ENCODE results near the gene MACIR. TPM values are rescaled to one million over a fixed set of nuclear protein-coding genes. Genes with fewer than 3 reads are reported as not detected.

Gene MACIR
- total RNA-seq, 1 experiment from 2014 or later, result 12.4 TPM

DNA sequence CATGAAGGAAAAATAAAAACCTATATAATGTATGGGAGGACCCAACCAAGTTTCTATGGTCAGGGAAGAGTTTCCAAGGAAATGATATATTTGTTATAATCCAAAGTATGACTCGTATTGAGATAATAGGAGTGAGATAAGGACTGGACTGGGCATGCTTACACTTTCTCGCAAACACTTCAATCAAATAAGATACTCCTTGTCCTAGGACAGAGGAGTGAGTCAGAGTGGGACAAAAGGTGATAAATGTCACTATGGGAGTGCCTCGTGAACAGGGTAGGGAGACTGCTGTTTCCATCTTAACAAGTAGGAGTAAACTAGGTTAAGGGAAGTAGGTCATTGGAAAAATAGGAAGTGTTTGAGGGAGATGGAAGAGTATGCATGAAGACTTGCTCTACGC, 47.2 kb downstream of the MACIR start:
- POLR2A ChIA-PET, result no interaction called here
- ATAC-seq (no peak), DNase-seq (ENCODE audit: low spot score) (no peak)
- H3K9me3 Mint-ChIP-seq, result peaks cover 16% of the 10 kb centered on the region
- CTCF ChIA-PET, result no interaction called here
- no peaks in the 10 kb centered on the region for H3K36me3 Mint-ChIP-seq
- H3K27ac Mint-ChIP-seq, result no peak overlapping the region
- no peaks in the 10 kb centered on the region for H3K27me3 Mint-ChIP-seq (ENCODE audit: low read depth)
- no peak overlapping the region for H3K4me3 Mint-ChIP-seq
- TF ChIP-seq ZNF263 (CRISPR knock-in tag; IDR thresholded peaks at IDR 0.05; ENCODE audit: low read depth), result no peak
- no peak for TF ChIP-seq ATF2 (CRISPR knock-in tag; IDR thresholded peaks at IDR 0.05; ENCODE audit: borderline replicate concordance, low read depth)
- TF ChIP-seq EMX1 (CRISPR knock-in tag; IDR thresholded peaks at IDR 0.05), result no peak
- no peak for TF ChIP-seq ZNF232 (CRISPR knock-in tag; IDR thresholded peaks at IDR 0.05)
- TF ChIP-seq ZBTB21 (CRISPR knock-in tag; IDR thresholded peaks at IDR 0.05; ENCODE audit: borderline replicate concordance), result no peak
- no peak for TF ChIP-seq KAT7 (CRISPR knock-in tag; IDR thresholded peaks at IDR 0.05; ENCODE audit: borderline replicate concordance)
- no peak for TF ChIP-seq AFF4 (CRISPR knock-in tag; IDR thresholded peaks at IDR 0.05; ENCODE audit: borderline replicate concordance)
- no peak for TF ChIP-seq IRF2 (CRISPR knock-in tag; IDR thresholded peaks at IDR 0.05; ENCODE audit: borderline replicate concordance, low read depth)
- TF ChIP-seq, protein P1, sequence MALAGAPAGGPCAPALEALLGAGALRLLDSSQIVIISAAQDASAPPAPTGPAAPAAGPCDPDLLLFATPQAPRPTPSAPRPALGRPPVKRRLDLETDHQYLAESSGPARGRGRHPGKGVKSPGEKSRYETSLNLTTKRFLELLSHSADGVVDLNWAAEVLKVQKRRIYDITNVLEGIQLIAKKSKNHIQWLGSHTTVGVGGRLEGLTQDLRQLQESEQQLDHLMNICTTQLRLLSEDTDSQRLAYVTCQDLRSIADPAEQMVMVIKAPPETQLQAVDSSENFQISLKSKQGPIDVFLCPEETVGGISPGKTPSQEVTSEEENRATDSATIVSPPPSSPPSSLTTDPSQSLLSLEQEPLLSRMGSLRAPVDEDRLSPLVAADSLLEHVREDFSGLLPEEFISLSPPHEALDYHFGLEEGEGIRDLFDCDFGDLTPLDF (CRISPR knock-in tag; IDR thresholded peaks at IDR 0.05), result no peak
- no peak for TF ChIP-seq GRHL2 (CRISPR knock-in tag; IDR thresholded peaks at IDR 0.05; ENCODE audit: insufficient replicate concordance, severe bottlenecking)
- TF ChIP-seq GABPB1 (CRISPR knock-in tag; IDR thresholded peaks at IDR 0.05), result no peak
- TF ChIP-seq, protein P2, sequence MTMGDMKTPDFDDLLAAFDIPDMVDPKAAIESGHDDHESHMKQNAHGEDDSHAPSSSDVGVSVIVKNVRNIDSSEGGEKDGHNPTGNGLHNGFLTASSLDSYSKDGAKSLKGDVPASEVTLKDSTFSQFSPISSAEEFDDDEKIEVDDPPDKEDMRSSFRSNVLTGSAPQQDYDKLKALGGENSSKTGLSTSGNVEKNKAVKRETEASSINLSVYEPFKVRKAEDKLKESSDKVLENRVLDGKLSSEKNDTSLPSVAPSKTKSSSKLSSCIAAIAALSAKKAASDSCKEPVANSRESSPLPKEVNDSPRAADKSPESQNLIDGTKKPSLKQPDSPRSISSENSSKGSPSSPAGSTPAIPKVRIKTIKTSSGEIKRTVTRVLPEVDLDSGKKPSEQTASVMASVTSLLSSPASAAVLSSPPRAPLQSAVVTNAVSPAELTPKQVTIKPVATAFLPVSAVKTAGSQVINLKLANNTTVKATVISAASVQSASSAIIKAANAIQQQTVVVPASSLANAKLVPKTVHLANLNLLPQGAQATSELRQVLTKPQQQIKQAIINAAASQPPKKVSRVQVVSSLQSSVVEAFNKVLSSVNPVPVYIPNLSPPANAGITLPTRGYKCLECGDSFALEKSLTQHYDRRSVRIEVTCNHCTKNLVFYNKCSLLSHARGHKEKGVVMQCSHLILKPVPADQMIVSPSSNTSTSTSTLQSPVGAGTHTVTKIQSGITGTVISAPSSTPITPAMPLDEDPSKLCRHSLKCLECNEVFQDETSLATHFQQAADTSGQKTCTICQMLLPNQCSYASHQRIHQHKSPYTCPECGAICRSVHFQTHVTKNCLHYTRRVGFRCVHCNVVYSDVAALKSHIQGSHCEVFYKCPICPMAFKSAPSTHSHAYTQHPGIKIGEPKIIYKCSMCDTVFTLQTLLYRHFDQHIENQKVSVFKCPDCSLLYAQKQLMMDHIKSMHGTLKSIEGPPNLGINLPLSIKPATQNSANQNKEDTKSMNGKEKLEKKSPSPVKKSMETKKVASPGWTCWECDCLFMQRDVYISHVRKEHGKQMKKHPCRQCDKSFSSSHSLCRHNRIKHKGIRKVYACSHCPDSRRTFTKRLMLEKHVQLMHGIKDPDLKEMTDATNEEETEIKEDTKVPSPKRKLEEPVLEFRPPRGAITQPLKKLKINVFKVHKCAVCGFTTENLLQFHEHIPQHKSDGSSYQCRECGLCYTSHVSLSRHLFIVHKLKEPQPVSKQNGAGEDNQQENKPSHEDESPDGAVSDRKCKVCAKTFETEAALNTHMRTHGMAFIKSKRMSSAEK (CRISPR knock-in tag; IDR thresholded peaks at IDR 0.05; ENCODE audit: borderline replicate concordance), result no peak
- TF ChIP-seq, protein P3, sequence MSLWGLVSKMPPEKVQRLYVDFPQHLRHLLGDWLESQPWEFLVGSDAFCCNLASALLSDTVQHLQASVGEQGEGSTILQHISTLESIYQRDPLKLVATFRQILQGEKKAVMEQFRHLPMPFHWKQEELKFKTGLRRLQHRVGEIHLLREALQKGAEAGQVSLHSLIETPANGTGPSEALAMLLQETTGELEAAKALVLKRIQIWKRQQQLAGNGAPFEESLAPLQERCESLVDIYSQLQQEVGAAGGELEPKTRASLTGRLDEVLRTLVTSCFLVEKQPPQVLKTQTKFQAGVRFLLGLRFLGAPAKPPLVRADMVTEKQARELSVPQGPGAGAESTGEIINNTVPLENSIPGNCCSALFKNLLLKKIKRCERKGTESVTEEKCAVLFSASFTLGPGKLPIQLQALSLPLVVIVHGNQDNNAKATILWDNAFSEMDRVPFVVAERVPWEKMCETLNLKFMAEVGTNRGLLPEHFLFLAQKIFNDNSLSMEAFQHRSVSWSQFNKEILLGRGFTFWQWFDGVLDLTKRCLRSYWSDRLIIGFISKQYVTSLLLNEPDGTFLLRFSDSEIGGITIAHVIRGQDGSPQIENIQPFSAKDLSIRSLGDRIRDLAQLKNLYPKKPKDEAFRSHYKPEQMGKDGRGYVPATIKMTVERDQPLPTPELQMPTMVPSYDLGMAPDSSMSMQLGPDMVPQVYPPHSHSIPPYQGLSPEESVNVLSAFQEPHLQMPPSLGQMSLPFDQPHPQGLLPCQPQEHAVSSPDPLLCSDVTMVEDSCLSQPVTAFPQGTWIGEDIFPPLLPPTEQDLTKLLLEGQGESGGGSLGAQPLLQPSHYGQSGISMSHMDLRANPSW (CRISPR knock-in tag; conservative IDR thresholded peaks at IDR 0.05; ENCODE audit: low read depth), result no peak
- TF ChIP-seq ZNF671 (CRISPR knock-in tag; IDR thresholded peaks at IDR 0.05), result no peak
- no peaks in the 10 kb centered on the region for H3K4me1 Mint-ChIP-seq
